Stimulated activated CD8-positive, alpha-beta memory T cell treated with anti-CD3 and anti-CD28 coated beads, Interleukin-12 subunit alpha, Interleukin-12 subunit beta, amount 100 ng/mL, for 1 hour (primary cell): Measurements from ENCODE around the gene PODN.

ENCODE experiments used
- DNase-seq: peaks from one replicate; pipeline ENCODE4 v3.0.0-alpha.2; 2020; ENCODE audit warnings: low read depth

Gene PODN

GRCh38 chr1:53132176-53132575 lies 70.2 kb downstream of the PODN start:
- no peak for DNase-seq

GRCh38 chr1:53133261-53134041 lies 71.4 kb downstream of the PODN start:
- DNase-seq, result no peak

GRCh38 chr1:53134042-53134485 lies 72.1 kb downstream of the PODN start:
- no peak for DNase-seq
